Keratinocyte (primary cell): ENCODE data around the gene SNRPD3.
"Not testable (repeated sequence)": the region's sequence is repeated elsewhere in the genome, so short reads cannot be mapped to it uniquely, and the experiment has no call there.

Experiments
- CTCF ChIP-seq, 3 experiments: IDR thresholded peaks in 1 of 3; conservative IDR thresholded peaks in 1 of 3; optimal IDR thresholded peaks in 1 of 3; 2 replicates in 2 of 3; 3 replicates in 1 of 3; pipeline versions ENCODE3 to v1.5.1; 2011; ENCODE audit warnings: low read length in 3 of 3, mild to moderate bottlenecking in 3 of 3, moderate library complexity in 2 of 3, control low read depth in 1 of 3, inconsistent platforms in 1 of 3; ENCODE audit not compliant: insufficient read depth in 2 of 3; ENCODE audit errors: extremely low read depth in 1 of 3
- EZH2 ChIP-seq: IDR thresholded peaks from one replicate; pipeline ENCODE4 v1.6.1; 2012; ENCODE audit warnings: inconsistent platforms, mild to moderate bottlenecking, low read length, moderate library complexity

GRCh38 chr22:24599958-24600715, 44.3 kb downstream of the SNRPD3 start:
- not testable (repeated sequence) for TF ChIP-seq CTCF (optimal IDR thresholded peaks at IDR 0.05 in 1 of 3, IDR thresholded peaks at IDR 0.05 in 1 of 3, conservative IDR thresholded peaks at IDR 0.05 in 1 of 3; ENCODE audit: extremely low read depth in 1 of 3, insufficient read depth in 2 of 3, low read length in 3 of 3); EZH2
